GM10248 (cell line): ENCODE results near the gene ELF2.
"Not testable (repeated sequence)": the region's sequence is repeated elsewhere in the genome, so short reads cannot be mapped to it uniquely, and the experiment has no call there.

Source experiments
- CTCF ChIA-PET: fragments of 300-600 bp; sonication (Branson Sonifier 250); formaldehyde crosslinking; extraction: SDS; loops from one replicate; lab custom pipeline; 2021; ENCODE audit warnings: antibody characterized with exemption; lab: Yijun Ruan, JAX
- POLR2A ChIA-PET: fragments of 350-650 bp; sonication (Branson Sonifier 250); formaldehyde crosslinking; extraction: SDS; loops from one replicate; lab custom pipeline; 2020; ENCODE audit warnings: antibody characterized with exemption; lab: Yijun Ruan, JAX
- DNase-seq: peaks from one replicate; pipeline ENCODE4 v3.0.0; 2012; ENCODE audit errors: extremely low spot score
- CTCF ChIP-seq: IDR thresholded peaks from 2 replicates; pipeline ENCODE4 v1.5.1; 2012; ENCODE audit warnings: mild to moderate bottlenecking, low read depth; ENCODE audit errors: extremely low read depth, missing control alignments, control extremely low read depth

Gene ELF2

GRCh38 chr4:139164731-139165130 is 12.3 kb downstream of the ELF2 start:
- CTCF ChIA-PET = interaction anchor here (1.3 to 1.8 kb wide), 3 partner anchors 11 to 68 kb away, joined by 3 to 6 read pairs (median 3); no protein-coding TSS in a partner anchor
- TF ChIP-seq CTCF = no peak
- DNase-seq = no peak
- POLR2A ChIA-PET = no interaction called here

- ChIA-PET POLR2A (no interaction called here), CTCF (interaction anchor here (1.3 to 1.8 kb wide), 3 partner anchors 10 to 67 kb away, joined by 3 to 6 read pairs (median 3); no protein-coding TSS in a partner anchor)
- TF ChIP-seq CTCF = no peak
- DNase-seq = no peak
These were observed 13.2 kb downstream of the ELF2 start for GRCh38 chr4:139163806-139164206.

GRCh38 chr4:139157977-139158376 is 19.0 kb downstream of the ELF2 start:
- CTCF ChIA-PET, DNase-seq, POLR2A ChIA-PET: not testable (repeated sequence)

- TF ChIP-seq CTCF = no peak
- CTCF ChIA-PET = interaction anchor here (1.0 to 2.4 kb wide), 13 partner anchors 9 to 322 kb away, joined by 3 to 13 read pairs (median 7); no protein-coding TSS in a partner anchor
- no peak for DNase-seq
- POLR2A ChIA-PET = no interaction called here
These were observed 22.0 kb downstream of the ELF2 start for GRCh38 chr4:139154952-139155557.

GRCh38 chr4:139154538-139154937 is 22.5 kb downstream of the ELF2 start:
- ChIA-PET POLR2A (no interaction called here), CTCF (interaction anchor here (1.1 to 2.4 kb wide), 11 partner anchors 9 to 151 kb away, joined by 3 to 13 read pairs (median 8); no protein-coding TSS in a partner anchor)
- no peak for DNase-seq
- TF ChIP-seq CTCF = no peak

GRCh38 chr4:139154134-139154421 is 22.9 kb downstream of the ELF2 start:
- ChIA-PET CTCF (interaction anchor here (1.1 to 2.4 kb wide), 9 partner anchors 9 to 142 kb away, joined by 5 to 13 read pairs (median 8); no protein-coding TSS in a partner anchor), POLR2A (no interaction called here)
- no peak for DNase-seq
- TF ChIP-seq CTCF = no peak

- ChIA-PET CTCF (interaction anchor here (0.9 to 2.4 kb wide), 10 partner anchors 8 to 106 kb away, joined by 3 to 13 read pairs (median 8); no protein-coding TSS in a partner anchor), POLR2A (no interaction called here)
- DNase-seq = no peak
- TF ChIP-seq CTCF = no peak
These were observed 23.4 kb downstream of the ELF2 start for GRCh38 chr4:139153411-139154133.
